WERI-Rb-1 (cell line): ENCODE measurements around the gene DNPH1.

ENCODE experiments used
- DNase-seq: peaks from one replicate; pipeline ENCODE4 v3.0.0-alpha.2; 2020
- H3K27ac ChIP-seq: fragments of 250-450 bp; sonication (Bioruptor Pico); 2 replicates; pipeline ENCODE4 v1.5.1; 2020; ENCODE audit warnings: mild to moderate bottlenecking, moderate library complexity
- H3K27me3 ChIP-seq: fragments of 250-450 bp; sonication (Bioruptor Pico); 2 replicates; pipeline ENCODE4 v1.5.1; 2021; ENCODE audit warnings: mild to moderate bottlenecking, low read depth, moderate library complexity; ENCODE audit not compliant: insufficient read depth, severe bottlenecking
- H3K36me3 ChIP-seq: fragments of 250-450 bp; sonication (Bioruptor Pico); 2 replicates; pipeline ENCODE4 v1.5.1; 2020; ENCODE audit warnings: mild to moderate bottlenecking, moderate library complexity
- H3K4me3 ChIP-seq: 2 replicates; pipeline ENCODE4 v1.5.1; 2011; ENCODE audit warnings: low read depth, mild to moderate bottlenecking, control low read depth, low read length
- H3K9me3 ChIP-seq: fragments of 250-450 bp; sonication (Bioruptor Pico); 2 replicates; pipeline ENCODE4 v1.5.1; 2021; ENCODE audit warnings: mild to moderate bottlenecking, moderate library complexity; ENCODE audit not compliant: severe bottlenecking
- CTCF ChIP-seq: IDR thresholded peaks from 2 replicates; pipeline ENCODE4 v1.5.1; 2011; ENCODE audit warnings: low read depth, mild to moderate bottlenecking, control low read depth, inconsistent platforms, low read length

Gene DNPH1

DNA sequence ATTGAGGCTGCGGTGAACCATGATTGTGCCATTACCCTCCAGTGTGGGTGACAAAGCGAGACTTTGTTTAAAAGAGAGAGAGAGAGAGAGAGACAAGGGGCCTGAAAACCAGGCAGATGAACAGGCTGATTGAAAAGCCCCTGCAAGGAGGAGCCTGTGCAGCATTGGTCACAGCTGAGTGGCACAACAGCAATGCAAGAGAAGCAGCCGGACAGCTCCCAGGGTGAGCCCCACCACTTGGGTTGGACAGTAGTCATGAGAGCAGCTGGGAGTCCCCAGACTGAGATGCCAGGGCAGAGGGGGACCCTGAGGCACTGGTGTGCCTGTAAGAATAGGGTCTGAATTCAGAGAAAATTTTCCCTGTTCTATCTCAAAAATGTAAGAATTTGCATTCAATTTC, 10.2 kb downstream of the DNPH1 start:
- DNase-seq, result no peak
- H3K36me3 ChIP-seq, result peaks cover 62% of the 10 kb centered on the region
- no peaks in the 10 kb centered on the region for H3K27me3 ChIP-seq
- H3K27ac ChIP-seq, result no peak overlapping the region
- no peak for TF ChIP-seq CTCF
- H3K4me3 ChIP-seq, result no peak overlapping the region
- no peaks in the 10 kb centered on the region for H3K9me3 ChIP-seq

DNA sequence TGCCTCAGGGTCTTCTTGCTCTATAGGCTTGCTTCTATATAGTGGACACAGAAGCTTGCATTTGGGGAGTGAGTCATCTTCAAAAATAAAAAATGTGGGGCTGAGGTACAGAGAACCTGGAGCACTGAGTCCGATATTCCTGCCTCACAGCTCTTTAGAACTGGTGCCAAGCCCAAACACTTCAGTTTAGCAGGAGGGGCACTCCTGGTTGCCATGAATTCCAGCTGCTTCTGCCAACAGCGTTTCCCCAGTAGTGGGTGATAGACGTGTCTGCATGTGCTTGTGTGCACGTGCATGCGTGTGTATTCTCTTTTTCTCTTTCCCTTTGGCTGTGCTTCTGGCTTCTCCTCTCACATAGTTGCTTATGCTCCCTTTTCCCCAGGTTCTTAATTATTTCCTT, 11.9 kb downstream of the DNPH1 start:
- H3K4me3 ChIP-seq, result no peak overlapping the region
- H3K36me3 ChIP-seq, result peaks cover 51% of the 10 kb centered on the region
- no peaks in the 10 kb centered on the region for H3K9me3 ChIP-seq
- H3K27ac ChIP-seq, result no peak overlapping the region
- no peak for DNase-seq
- no peaks in the 10 kb centered on the region for H3K27me3 ChIP-seq
- TF ChIP-seq CTCF, result no peak

DNA sequence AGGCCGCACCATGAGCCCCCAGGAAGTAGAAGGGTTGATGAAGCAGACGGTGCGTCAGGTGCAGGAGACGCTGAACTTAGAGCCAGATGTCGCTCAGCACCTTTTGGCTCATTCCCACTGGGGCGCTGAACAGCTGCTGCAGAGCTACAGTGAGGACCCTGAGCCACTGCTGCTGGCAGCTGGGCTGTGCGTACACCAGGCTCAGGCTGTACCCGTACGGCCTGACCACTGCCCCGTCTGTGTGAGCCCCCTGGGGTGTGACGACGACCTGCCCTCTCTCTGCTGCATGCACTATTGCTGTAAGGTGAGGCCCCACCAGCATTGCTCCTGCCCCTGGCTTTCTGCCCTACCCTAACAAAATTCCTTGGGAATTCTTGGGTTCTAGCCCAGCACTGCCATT, 13.1 kb downstream of the DNPH1 start:
- H3K27ac ChIP-seq, result no peak overlapping the region
- no peaks in the 10 kb centered on the region for H3K9me3 ChIP-seq
- H3K4me3 ChIP-seq, result no peak overlapping the region
- H3K36me3 ChIP-seq, result peaks cover 42% of the 10 kb centered on the region
- H3K27me3 ChIP-seq, result no peaks in the 10 kb centered on the region
- TF ChIP-seq CTCF, result no peak
- no peak for DNase-seq

GRCh38 chr6:43215066-43215465, 14.2 kb downstream of the DNPH1 start:
- H3K27ac ChIP-seq, result no peak overlapping the region
- no peaks in the 10 kb centered on the region for H3K27me3 ChIP-seq
- H3K9me3 ChIP-seq, result no peaks in the 10 kb centered on the region
- no peak for TF ChIP-seq CTCF
- DNase-seq, result no peak
- H3K36me3 ChIP-seq, result peaks cover 38% of the 10 kb centered on the region
- H3K4me3 ChIP-seq, result no peak overlapping the region

GRCh38 chr6:43213431-43213830, 15.8 kb downstream of the DNPH1 start:
- Histone ChIP-seq H3K27me3 (no peaks in the 10 kb centered on the region), H3K36me3 (peaks cover 34% of the 10 kb centered on the region), H3K27ac (no peak overlapping the region), H3K9me3 (no peaks in the 10 kb centered on the region), H3K4me3 (no peak overlapping the region)
- no peak for DNase-seq
- no peak for TF ChIP-seq CTCF

DNA sequence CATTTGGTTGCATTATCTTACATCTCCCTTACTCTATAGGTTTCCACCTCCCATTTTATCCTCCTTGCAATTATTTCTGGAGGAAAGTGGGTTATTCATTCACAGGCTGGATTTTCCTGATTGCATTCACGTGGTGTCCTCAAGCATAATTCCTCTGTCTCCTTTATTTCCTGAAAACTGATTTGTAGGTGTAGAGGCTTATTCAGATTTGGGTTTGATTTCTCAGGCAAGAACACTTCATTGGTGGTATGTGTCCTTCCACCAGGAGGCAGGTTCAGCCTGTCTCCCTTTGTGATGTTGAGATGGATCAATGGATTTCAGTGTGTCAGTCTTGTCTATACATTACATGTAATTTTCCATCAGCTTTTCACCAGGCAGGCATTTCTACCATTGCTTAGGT, 17.3 kb downstream of the DNPH1 start:
- H3K4me3 ChIP-seq, result no peak overlapping the region
- H3K27me3 ChIP-seq, result no peaks in the 10 kb centered on the region
- TF ChIP-seq CTCF, result peak; percentile 49
- H3K36me3 ChIP-seq, result peaks cover 25% of the 10 kb centered on the region
- no peaks in the 10 kb centered on the region for H3K9me3 ChIP-seq
- DNase-seq, result no peak
- no peak overlapping the region for H3K27ac ChIP-seq
